Subcutaneous adipose tissue (tissue), 4 donors: ENCODE results near the gene TUBG2. TPM values are rescaled to one million over a fixed set of nuclear protein-coding genes. Genes with fewer than 3 reads are reported as not detected.

Experiments
- CTCF ChIP-seq: fragments of 450-650 bp; IDR thresholded peaks from one replicate; pipeline ENCODE4 v1.5.1; 2016; ENCODE audit warnings: low read depth, mild to moderate bottlenecking, control low read depth, antibody characterized with exemption, moderate library complexity
- total RNA-seq, 4 donors: library from RNA; depleted of rRNA; stranded (reverse); fragments of >200 nt; gene quantifications; one replicate each; pipeline ENCODE4 v1.1.0, GENCODE V29; 2016

Gene TUBG2
- total RNA-seq, 4 donors from 2014 or later: 12.1 to 29.6 (median 21.2) TPM

GRCh38 chr17:42692489-42692888 lies 33.4 kb downstream of the TUBG2 start:
- TF ChIP-seq CTCF: no peak

GRCh38 chr17:42694524-42694923 lies 35.4 kb downstream of the TUBG2 start:
- TF ChIP-seq CTCF: no peak

GRCh38 chr17:42695500-42695899 lies 36.4 kb downstream of the TUBG2 start:
- no peak for TF ChIP-seq CTCF

- TF ChIP-seq CTCF: no peak
Measured at GRCh38 chr17:42697108-42697811, 38.2 kb downstream of the TUBG2 start.

GRCh38 chr17:42698736-42699414 lies 39.8 kb downstream of the TUBG2 start:
- no peak for TF ChIP-seq CTCF

GRCh38 chr17:42699415-42699740 lies 40.3 kb downstream of the TUBG2 start:
- TF ChIP-seq CTCF: no peak

- TF ChIP-seq CTCF: no peak
Measured at GRCh38 chr17:42700586-42701289, 41.7 kb downstream of the TUBG2 start.
